Effector memory CD4-positive, alpha-beta T cell (primary cell): Measurements from ENCODE around the gene LRRC4C.

Experiments used
- DNase-seq, 3 donors: peaks; one replicate each; pipeline ENCODE4 v3.0.0-alpha.2; 2020
- H3K27ac ChIP-seq: 2 replicates; pipeline ENCODE4 v1.7.0; 2013; ENCODE audit warnings: mild to moderate bottlenecking, low read length, moderate library complexity; ENCODE audit not compliant: insufficient read depth, poor library complexity, severe bottlenecking
- H3K27me3 ChIP-seq: replicated peaks from 2 replicates; pipeline ENCODE4 v1.7.0; 2013; ENCODE audit warnings: mild to moderate bottlenecking, low read length; ENCODE audit not compliant: insufficient read depth, control insufficient read depth, poor library complexity, severe bottlenecking
- H3K36me3 ChIP-seq: 2 replicates; pipeline ENCODE4 v1.7.0; 2013; ENCODE audit warnings: mild to moderate bottlenecking, low read length, moderate library complexity; ENCODE audit not compliant: control insufficient read depth, insufficient read depth
- H3K4me1 ChIP-seq: 2 replicates; pipeline ENCODE4 v1.7.0; 2013; ENCODE audit warnings: low read length, mild to moderate bottlenecking; ENCODE audit not compliant: control insufficient read depth, insufficient read depth, poor library complexity, severe bottlenecking
- H3K4me3 ChIP-seq: 2 replicates; pipeline ENCODE4 v1.7.0; 2013; ENCODE audit warnings: low read length, low read depth, mild to moderate bottlenecking; ENCODE audit not compliant: insufficient read depth, poor library complexity, severe bottlenecking
- H3K9me3 ChIP-seq: 2 replicates; pipeline ENCODE4 v1.7.0; 2013; ENCODE audit warnings: mild to moderate bottlenecking, low read length, moderate library complexity; ENCODE audit not compliant: control insufficient read depth

The LRRC4C gene

GRCh38 chr11:40246983-40247382 is 1212.5 kb downstream of the LRRC4C start:
- no peaks in the 10 kb centered on the region for H3K27me3 ChIP-seq
- H3K27ac ChIP-seq: no peak overlapping the region
- DNase-seq: no peak
- H3K36me3 ChIP-seq: no peaks in the 10 kb centered on the region
- H3K4me1 ChIP-seq: no peaks in the 10 kb centered on the region
- H3K4me3 ChIP-seq: no peak overlapping the region
- no peaks in the 10 kb centered on the region for H3K9me3 ChIP-seq

DNA sequence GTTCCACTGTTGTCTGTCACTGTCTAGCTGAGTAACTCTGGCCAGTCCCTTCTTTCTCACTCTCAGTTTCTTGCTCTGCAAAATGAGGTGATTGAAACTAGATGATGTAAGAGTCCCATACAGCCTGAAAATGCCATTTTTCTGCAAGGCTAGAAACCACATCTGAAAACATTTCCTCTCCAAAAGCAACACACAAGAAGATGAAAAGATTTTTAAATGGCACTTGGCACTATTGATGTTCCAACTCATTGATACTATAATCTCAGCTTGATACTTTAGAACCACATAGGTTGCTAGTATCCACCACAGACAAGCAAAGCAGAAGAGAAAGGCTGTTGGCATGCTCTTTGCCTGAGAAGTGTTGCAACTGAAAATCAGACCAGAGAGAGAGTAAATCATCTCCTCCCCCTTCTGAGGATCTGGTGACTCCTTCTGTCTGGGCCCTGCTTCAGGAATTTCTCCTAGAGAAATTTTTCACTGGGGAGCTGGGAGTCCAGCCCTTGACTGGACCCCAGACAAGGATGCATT is 1217.9 kb downstream of the LRRC4C start:
- no peaks in the 10 kb centered on the region for H3K27me3 ChIP-seq
- DNase-seq: no peak
- no peaks in the 10 kb centered on the region for H3K4me1 ChIP-seq
- no peaks in the 10 kb centered on the region for H3K36me3 ChIP-seq
- H3K27ac ChIP-seq: no peak overlapping the region
- no peak overlapping the region for H3K4me3 ChIP-seq
- no peaks in the 10 kb centered on the region for H3K9me3 ChIP-seq

- no peak overlapping the region for H3K27ac ChIP-seq
- no peak for DNase-seq
- no peaks in the 10 kb centered on the region for H3K4me1 ChIP-seq
- no peaks in the 10 kb centered on the region for H3K9me3 ChIP-seq
- no peaks in the 10 kb centered on the region for H3K36me3 ChIP-seq
- H3K4me3 ChIP-seq: no peak overlapping the region
- no peaks in the 10 kb centered on the region for H3K27me3 ChIP-seq
Measured at GRCh38 chr11:40240284-40240683, 1219.2 kb downstream of the LRRC4C start.

DNA sequence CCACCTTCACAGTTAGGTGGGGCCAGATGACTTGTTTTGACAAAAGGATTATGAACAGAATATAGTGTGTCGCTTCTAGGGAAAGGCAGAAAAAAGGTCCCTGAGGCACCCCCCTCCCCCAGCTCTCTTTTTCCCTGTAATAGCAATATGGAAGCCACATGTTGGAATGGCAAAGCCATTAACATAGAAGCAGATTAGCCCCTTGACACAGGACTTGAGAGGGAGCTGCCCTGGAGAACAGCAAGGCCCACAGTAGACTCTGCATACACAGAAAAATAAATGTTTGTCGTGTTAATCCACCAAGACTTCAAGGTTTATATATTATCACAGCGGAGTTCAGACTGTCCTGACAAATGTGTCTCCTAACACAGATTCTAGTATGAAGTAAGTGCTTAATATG is 1222.9 kb downstream of the LRRC4C start:
- Histone ChIP-seq H3K36me3 (no peaks in the 10 kb centered on the region), H3K27ac (no peak overlapping the region), H3K4me1 (no peaks in the 10 kb centered on the region), H3K9me3 (no peaks in the 10 kb centered on the region), H3K4me3 (no peak overlapping the region), H3K27me3 (no peaks in the 10 kb centered on the region)
- DNase-seq: no peak

DNA sequence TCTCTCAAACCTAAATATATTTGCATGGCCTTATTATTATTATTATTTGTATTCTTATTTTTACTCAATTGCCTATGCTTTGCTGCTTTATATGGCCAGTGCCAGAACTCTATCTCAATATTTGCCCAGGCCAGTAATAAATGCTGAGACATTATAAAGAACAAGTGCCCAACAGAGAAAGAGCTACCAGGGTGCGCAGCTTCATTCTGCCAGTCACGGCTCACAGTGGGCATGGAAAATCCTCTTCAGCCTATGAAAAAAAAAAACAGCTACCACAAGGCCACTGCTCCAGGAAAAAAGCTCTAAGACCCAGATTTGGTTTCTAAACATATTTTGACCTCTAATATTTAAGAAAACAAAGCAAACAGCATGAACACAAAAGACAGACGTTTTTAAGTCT is 1223.6 kb downstream of the LRRC4C start:
- no peak for DNase-seq
- H3K4me3 ChIP-seq: no peak overlapping the region

DNA sequence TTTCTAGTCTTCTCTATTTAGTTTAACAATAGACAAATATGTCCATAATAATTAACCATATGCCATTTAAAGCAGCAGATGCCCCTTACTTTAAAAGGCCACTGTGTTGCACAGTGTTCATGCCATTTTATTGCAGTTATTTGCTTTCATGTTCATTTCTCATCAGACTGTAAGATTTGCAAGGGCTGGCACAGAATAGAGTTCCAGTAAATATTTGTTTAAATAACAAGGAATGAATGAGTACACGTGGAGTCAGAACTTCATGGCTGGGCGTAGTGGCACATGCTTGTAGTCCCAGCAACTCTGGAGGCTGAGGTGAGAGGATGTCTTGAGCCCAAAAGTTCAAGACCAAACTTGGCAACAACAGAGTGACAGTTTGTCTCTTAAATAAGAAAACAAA is 1228.6 kb downstream of the LRRC4C start:
- H3K27me3 ChIP-seq: no peaks in the 10 kb centered on the region
- no peak overlapping the region for H3K27ac ChIP-seq
- H3K4me1 ChIP-seq: no peaks in the 10 kb centered on the region
- no peaks in the 10 kb centered on the region for H3K36me3 ChIP-seq
- no peak overlapping the region for H3K4me3 ChIP-seq
- no peaks in the 10 kb centered on the region for H3K9me3 ChIP-seq
- DNase-seq: no peak

More for the DNA sequence above, 1223.6 kb downstream of the LRRC4C start:
- Histone ChIP-seq H3K27ac (no peak overlapping the region), H3K27me3 (no peaks in the 10 kb centered on the region), H3K36me3 (no peaks in the 10 kb centered on the region), H3K9me3 (no peaks in the 10 kb centered on the region), H3K4me1 (no peaks in the 10 kb centered on the region)

DNA sequence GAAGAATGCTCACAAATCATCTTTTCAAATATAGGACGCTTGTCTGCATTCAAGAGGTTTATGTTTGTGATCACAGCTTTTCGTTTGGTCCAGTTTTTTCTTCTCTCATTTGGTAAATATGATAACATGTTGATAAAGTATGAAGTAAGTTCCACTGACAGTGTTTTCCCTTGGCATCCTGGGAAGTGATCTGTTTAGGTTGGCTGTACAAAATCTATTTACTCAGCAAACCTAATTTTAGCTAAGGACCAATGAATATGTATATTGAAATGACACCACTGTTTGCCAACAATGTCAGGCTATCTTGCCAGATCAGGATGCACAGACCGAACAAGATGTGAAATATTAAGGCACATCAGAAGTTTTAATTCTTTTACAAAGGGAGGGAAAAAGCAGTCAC is 1230.8 kb downstream of the LRRC4C start:
- Histone ChIP-seq H3K36me3 (no peaks in the 10 kb centered on the region), H3K4me3 (no peak overlapping the region), H3K27ac (no peak overlapping the region), H3K4me1 (no peaks in the 10 kb centered on the region), H3K9me3 (no peaks in the 10 kb centered on the region), H3K27me3 (no peaks in the 10 kb centered on the region)
- no peak for DNase-seq

GRCh38 chr11:40227730-40228129 is 1231.7 kb downstream of the LRRC4C start:
- H3K9me3 ChIP-seq: no peaks in the 10 kb centered on the region
- no peak for DNase-seq
- H3K4me1 ChIP-seq: no peaks in the 10 kb centered on the region
- H3K27me3 ChIP-seq: no peaks in the 10 kb centered on the region
- H3K27ac ChIP-seq: no peak overlapping the region
- no peak overlapping the region for H3K4me3 ChIP-seq
- H3K36me3 ChIP-seq: no peaks in the 10 kb centered on the region

- Histone ChIP-seq H3K27ac (no peak overlapping the region), H3K36me3 (no peaks in the 10 kb centered on the region), H3K4me3 (no peak overlapping the region), H3K27me3 (no peaks in the 10 kb centered on the region), H3K4me1 (no peaks in the 10 kb centered on the region), H3K9me3 (no peaks in the 10 kb centered on the region)
- DNase-seq: no peak
Measured at GRCh38 chr11:40226654-40227053, 1232.8 kb downstream of the LRRC4C start.

DNA sequence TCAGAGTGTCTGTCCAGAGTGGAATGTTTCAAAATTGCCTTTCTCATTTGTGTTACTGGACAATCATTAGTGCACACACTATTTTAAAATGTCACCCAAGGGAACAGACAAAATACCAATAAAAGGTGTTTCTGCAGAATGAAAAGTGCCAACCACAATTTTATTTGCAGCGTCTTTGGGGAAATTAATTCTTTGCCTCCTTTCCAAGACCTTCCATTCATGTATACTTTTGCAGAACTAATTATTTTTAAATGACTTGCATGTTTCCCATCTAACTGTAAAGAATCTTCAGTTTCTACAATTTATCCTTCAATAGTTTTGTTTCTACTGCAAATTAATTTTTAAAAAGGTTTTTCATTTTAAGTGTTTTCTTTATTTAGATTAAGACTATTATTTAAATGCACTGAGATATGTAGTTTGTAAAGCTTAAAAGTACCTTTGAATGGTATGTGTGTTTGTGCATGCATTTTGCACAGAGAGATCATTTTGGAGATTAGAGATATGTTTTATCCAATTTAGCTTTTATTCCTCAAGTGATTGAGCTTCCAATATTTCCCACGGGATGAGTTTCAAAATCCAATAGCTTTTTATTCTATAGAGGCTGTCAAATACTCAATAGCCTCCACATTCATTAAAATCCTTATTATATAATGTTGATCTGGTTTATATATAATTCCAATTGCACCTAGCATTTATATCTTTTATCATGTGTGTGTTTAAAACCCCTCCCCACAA is 1235.7 kb downstream of the LRRC4C start:
- Histone ChIP-seq H3K36me3 (no peaks in the 10 kb centered on the region), H3K9me3 (no peaks in the 10 kb centered on the region), H3K4me3 (no peak overlapping the region), H3K27ac (no peak overlapping the region), H3K27me3 (no peaks in the 10 kb centered on the region), H3K4me1 (no peaks in the 10 kb centered on the region)
- DNase-seq: no peak
